HG03103 (cell line): ENCODE results near the gene POLR3A.

ENCODE experiments used
- ATAC-seq: cut with Tn5 transposase; IDR thresholded peaks from one replicate; pipeline ENCODE4 v1.9.1; 2021; ENCODE audit warnings: low read depth; ENCODE audit not compliant: unreplicated experiment

Gene POLR3A

GRCh38 chr10:78047314-78047891, 18.1 kb upstream of the POLR3A start:
- ATAC-seq: peak; percentile 47

- ATAC-seq: no peak
These were observed 17.5 kb upstream of the POLR3A start for GRCh38 chr10:78046711-78047269.

- no peak for ATAC-seq
These were observed 16.5 kb upstream of the POLR3A start for GRCh38 chr10:78045856-78046255.

GRCh38 chr10:78045237-78045636, 15.9 kb upstream of the POLR3A start:
- ATAC-seq: peak; percentile 47

- ATAC-seq: no peak
These were observed 15.4 kb upstream of the POLR3A start for GRCh38 chr10:78044699-78045098.

GRCh38 chr10:78044179-78044578, 14.9 kb upstream of the POLR3A start:
- no peak for ATAC-seq

GRCh38 chr10:78042752-78043104, 13.4 kb upstream of the POLR3A start:
- ATAC-seq: no peak

GRCh38 chr10:78042058-78042751, 12.9 kb upstream of the POLR3A start:
- ATAC-seq: no peak

GRCh38 chr10:78041170-78042057, 12.1 kb upstream of the POLR3A start:
- no peak for ATAC-seq

GRCh38 chr10:78039743-78040142, 10.4 kb upstream of the POLR3A start:
- no peak for ATAC-seq

GRCh38 chr10:78038791-78039547, 9.7 kb upstream of the POLR3A start:
- no peak for ATAC-seq

- ATAC-seq: no peak
These were observed 8.8 kb upstream of the POLR3A start for GRCh38 chr10:78038105-78038504.

GRCh38 chr10:78035933-78036583, 6.7 kb upstream of the POLR3A start:
- ATAC-seq: no peak

- ATAC-seq: no peak
These were observed 6.1 kb upstream of the POLR3A start for GRCh38 chr10:78035437-78035836.

GRCh38 chr10:78035025-78035424, 5.7 kb upstream of the POLR3A start:
- ATAC-seq: no peak

- ATAC-seq: peak; percentile 79
These were observed 4.5 kb upstream of the POLR3A start, which contains the start of gene RPS24 for GRCh38 chr10:78033637-78034470. RPS24 (plus strand) TSS chr10:78033863; CDS start chr10:78033902, 39 bp downstream.

- no peak for ATAC-seq
These were observed 4.0 kb upstream of the POLR3A start for GRCh38 chr10:78033387-78033636.

GRCh38 chr10:78028438-78029268, 662 bp downstream of the POLR3A start:
- ATAC-seq: no peak
